H1 (cell line): ENCODE results near the gene FRMD5. TPM values are rescaled to one million over a fixed set of nuclear protein-coding genes. Genes with fewer than 3 reads are reported as not detected.

Source experiments
- CTCF ChIA-PET: fragments of 300-600 bp; sonication (Branson Sonifier 250); formaldehyde crosslinking; loops from one replicate; lab custom pipeline; 2021; ENCODE audit not compliant: partially characterized antibody; lab: Charles Lee
- POLR2A ChIA-PET: fragments of 300-600 bp; sonication (Branson Sonifier 250); formaldehyde crosslinking; loops from one replicate; lab custom pipeline; 2021; ENCODE audit warnings: inconsistent platforms; ENCODE audit not compliant: partially characterized antibody; lab: Charles Lee
- DNase-seq, 2 experiments: peaks; one replicate each; pipeline versions ENCODE4 v3.0.0 to v3.0.0-alpha.2; 2010 to 2022; ENCODE audit warnings: low spot score in 2 of 2, low read depth in 1 of 2, mixed read lengths in 1 of 2
- FAIRE-seq: peaks from 2 replicates; lab custom pipeline; 2011; peaks lifted over from hg19 to GRCh38; lab: Jason Lieb, UNC
- H2AFZ ChIP-seq: 2 replicates; pipeline ENCODE4 v1.8.1; 2012; ENCODE audit warnings: low read length, inconsistent platforms
- H2AK5ac ChIP-seq: 2 replicates; pipeline ENCODE4 v1.6.1; 2013; ENCODE audit warnings: low read depth, low read length
- H2BK120ac ChIP-seq: replicated peaks from 2 replicates; pipeline ENCODE3; 2013; ENCODE audit warnings: low read depth, low read length, inconsistent platforms
- H2BK12ac ChIP-seq: 2 replicates; pipeline ENCODE4 v1.6.1; 2013; ENCODE audit warnings: low read depth, low read length
- H2BK15ac ChIP-seq: 2 replicates; pipeline ENCODE4 v1.6.1; 2013; ENCODE audit warnings: low read length
- H2BK20ac ChIP-seq: 2 replicates; pipeline ENCODE4 v1.6.1; 2013; ENCODE audit warnings: low read length
- H2BK5ac ChIP-seq: 2 replicates; pipeline ENCODE4 v1.6.1; 2013; ENCODE audit warnings: low read depth, low read length
- H3K14ac ChIP-seq: 2 replicates; pipeline ENCODE4 v1.6.1; 2013; ENCODE audit warnings: inconsistent platforms; ENCODE audit not compliant: insufficient read length
- H3K18ac ChIP-seq: 2 replicates; pipeline ENCODE4 v1.6.1; 2013; ENCODE audit warnings: low read length; ENCODE audit errors: extremely low read depth
- H3K23ac ChIP-seq: 2 replicates; pipeline ENCODE4 v1.6.1; 2013; ENCODE audit warnings: inconsistent platforms; ENCODE audit not compliant: insufficient read length
- H3K23me2 ChIP-seq: 2 replicates; pipeline ENCODE4 v1.6.1; 2013; ENCODE audit warnings: low read depth, low read length
- H3K27ac ChIP-seq: 2 replicates; pipeline ENCODE4 v1.6.1; 2011; ENCODE audit warnings: low read depth, low read length, inconsistent platforms
- H3K27me3 ChIP-seq, 4 experiments: replicated peaks in 1 of 4; 1 replicate in 1 of 4; 2 replicates in 3 of 4; pipeline versions ENCODE4 v1.6.1 to v1.8.1; 2011 to 2013; ENCODE audit warnings: low read length in 3 of 4, mild to moderate bottlenecking in 3 of 4, inconsistent platforms in 2 of 4, mixed read lengths in 2 of 4, moderate library complexity in 1 of 4; ENCODE audit not compliant: control insufficient read depth in 3 of 4, insufficient read depth in 3 of 4; ENCODE audit errors: extremely low read depth in 1 of 4
- H3K36me3 ChIP-seq, 4 experiments: 2 replicates each; pipeline versions ENCODE4 v1.6.1 to v1.8.1; 2011 to 2013; ENCODE audit warnings: mild to moderate bottlenecking in 4 of 4, low read length in 3 of 4, moderate library complexity in 2 of 4, control low read depth in 1 of 4, inconsistent platforms in 1 of 4; ENCODE audit not compliant: insufficient read depth in 4 of 4, control insufficient read depth in 2 of 4
- H3K4ac ChIP-seq: replicated peaks from 2 replicates; pipeline ENCODE3; 2013; ENCODE audit warnings: low read length, low read depth, mixed read lengths, inconsistent platforms; ENCODE audit not compliant: insufficient read length
- H3K4me1 ChIP-seq, 4 experiments: replicated peaks in 1 of 4; 1 replicate in 1 of 4; 2 replicates in 3 of 4; pipeline versions ENCODE4 v1.6.1 to v1.8.1; 2011 to 2013; ENCODE audit warnings: low read length in 3 of 4, inconsistent platforms in 2 of 4, mixed read lengths in 1 of 4; ENCODE audit not compliant: insufficient read depth in 4 of 4, control insufficient read depth in 3 of 4
- H3K4me2 ChIP-seq, 2 experiments: 2 replicates each; pipeline versions ENCODE4 v1.6.1 to v1.8.1; 2011 to 2013; ENCODE audit warnings: low read depth in 2 of 2, low read length in 2 of 2, control low read depth in 1 of 2, inconsistent platforms in 1 of 2, mild to moderate bottlenecking in 1 of 2; ENCODE audit not compliant: insufficient read depth in 1 of 2
- H3K4me3 ChIP-seq, 4 experiments: fragments of 200-600, 300-600 bp in 1 of 4; sonication (generic), shearing (Covaris generic), sonication (Bioruptor Twin) in 1 of 4; 2 replicates each; pipeline versions ENCODE4 v1.5.1 to v1.8.1; 2011 to 2016; ENCODE audit warnings: low read length in 4 of 4, low read depth in 3 of 4, control low read depth in 2 of 4, inconsistent platforms in 2 of 4, mild to moderate bottlenecking in 2 of 4, mixed read lengths in 1 of 4, moderate library complexity in 1 of 4; ENCODE audit not compliant: insufficient read depth in 2 of 4; ENCODE audit errors: extremely low read depth in 1 of 4
- H3K56ac ChIP-seq: replicated peaks from 2 replicates; pipeline ENCODE3; 2013; ENCODE audit warnings: low read depth, mild to moderate bottlenecking, mixed read lengths, low read length, inconsistent platforms; ENCODE audit not compliant: insufficient read length
- H3K79me1 ChIP-seq: 2 replicates; pipeline ENCODE4 v1.6.1; 2013; ENCODE audit warnings: low read depth, low read length, control low read depth
- H3K79me2 ChIP-seq, 2 experiments: 2 replicates each; pipeline versions ENCODE4 v1.6.1 to v1.8.1; 2012 to 2013; ENCODE audit warnings: low read length in 2 of 2, mild to moderate bottlenecking in 2 of 2, inconsistent platforms in 1 of 2; ENCODE audit not compliant: insufficient read depth in 2 of 2, control insufficient read depth in 1 of 2
- H3K9ac ChIP-seq, 4 experiments: replicated peaks in 1 of 4; 1 replicate in 1 of 4; 2 replicates in 3 of 4; pipeline versions ENCODE4 v1.6.1 to v1.8.1; 2011 to 2013; ENCODE audit warnings: low read depth in 3 of 4, low read length in 3 of 4, control low read depth in 2 of 4, mild to moderate bottlenecking in 2 of 4, moderate library complexity in 2 of 4, inconsistent platforms in 1 of 4; ENCODE audit errors: extremely low read depth in 1 of 4
- H3K9me3 ChIP-seq, 2 experiments: 2 replicates each; pipeline versions ENCODE4 v1.6.1 to v1.8.1; 2012 to 2013; ENCODE audit warnings: mild to moderate bottlenecking in 2 of 2, moderate library complexity in 2 of 2, control low read depth in 1 of 2, inconsistent platforms in 1 of 2, low read depth in 1 of 2, low read length in 1 of 2, mixed read lengths in 1 of 2; ENCODE audit not compliant: insufficient read depth in 2 of 2
- H4K20me1 ChIP-seq, 2 experiments: replicated peaks in 1 of 2; 2 replicates each; pipeline versions ENCODE3 to v1.8.1; 2011 to 2013; ENCODE audit warnings: inconsistent platforms in 2 of 2, low read length in 2 of 2, mild to moderate bottlenecking in 1 of 2; ENCODE audit not compliant: insufficient read depth in 2 of 2, control insufficient read depth in 1 of 2
- H4K5ac ChIP-seq: 2 replicates; pipeline ENCODE4 v1.6.1; 2013; ENCODE audit warnings: low read length, low read depth, mixed read lengths, inconsistent platforms; ENCODE audit not compliant: insufficient read length
- H4K8ac ChIP-seq: 2 replicates; pipeline ENCODE4 v1.8.0; 2013; ENCODE audit warnings: mild to moderate bottlenecking, moderate library complexity, low read length, inconsistent platforms; ENCODE audit not compliant: insufficient read depth; ENCODE audit errors: extremely low read depth
- H4K91ac ChIP-seq: replicated peaks from 2 replicates; pipeline ENCODE3; 2013; ENCODE audit warnings: low read length, mixed read lengths, inconsistent platforms; ENCODE audit not compliant: insufficient read length
- BACH1 ChIP-seq: IDR thresholded peaks from 2 replicates; pipeline ENCODE4 v1.6.1; 2012; ENCODE audit warnings: low read length, improper control_type of control experiment
- BRCA1 ChIP-seq: IDR thresholded peaks from 2 replicates; pipeline ENCODE4 v1.6.1; 2012; ENCODE audit warnings: low read depth, low read length, improper control_type of control experiment
- CBX5 ChIP-seq: fragments of 300-800, 300-1000 bp; sonication (generic); IDR thresholded peaks from 2 replicates; pipeline ENCODE4 v1.7.1; 2016; ENCODE audit warnings: antibody characterized with exemption, low read length, low read depth
- GABPA ChIP-seq: IDR thresholded peaks from 2 replicates; pipeline ENCODE4 v1.6.1; 2011; ENCODE audit warnings: mild to moderate bottlenecking, low read length, moderate library complexity, borderline replicate concordance; ENCODE audit not compliant: insufficient read depth
- KDM4A ChIP-seq: IDR thresholded peaks from one replicate; pipeline ENCODE4 v1.7.1; 2012; ENCODE audit warnings: low read depth, mild to moderate bottlenecking, moderate library complexity, low read length, inconsistent platforms; ENCODE audit not compliant: severe bottlenecking
- RAD21 ChIP-seq, 2 experiments: IDR thresholded peaks in 1 of 2; conservative IDR thresholded peaks in 1 of 2; 2 replicates each; pipeline ENCODE4 v1.6.1; 2011; ENCODE audit warnings: low read depth in 2 of 2, low read length in 2 of 2, improper control_type of control experiment in 1 of 2, inconsistent platforms in 1 of 2, mild to moderate bottlenecking in 1 of 2, moderate library complexity in 1 of 2
- SP1 ChIP-seq: IDR thresholded peaks from 2 replicates; pipeline ENCODE4 v1.6.1; 2011; ENCODE audit warnings: low read depth, low read length
- WGBS, 2 experiments: shearing (Covaris generic) in 1 of 2; methylation state at CpG; one replicate each; pipeline versions ENCODE4 v1.1.6 to v1.1.7; 2013 to 2015; ENCODE audit warnings: low lambda C conversion rate in 2 of 2, mixed read lengths in 2 of 2, inconsistent platforms in 1 of 2, low coverage in 1 of 2, missing lambda C conversion rate in 1 of 2; ENCODE audit not compliant: insufficient replicate concordance in 2 of 2, insufficient coverage in 1 of 2, insufficient read length in 1 of 2; ENCODE audit errors: extremely low coverage in 1 of 2, missing lambda C conversion rate in 1 of 2; 5-methylcytosine and 5-hydroxymethylcytosine counted together
- polyA plus RNA-seq, 7 experiments: library from polyadenylated mRNA; depleted of rRNA in 3 of 7; stranded (reverse) in 5 of 7; unstranded in 2 of 7; fragments of >200 nt in 5 of 7; fragments of 200-250 nt in 2 of 7; gene quantifications; 1 replicate in 5 of 7; 2 replicates in 1 of 7; 4 replicates in 1 of 7; pipeline versions ENCODE4 v1.2.1 to v1.2.3, GENCODE V29; 2011 to 2013; ENCODE audit warnings: missing spikeins in 2 of 7, mixed read lengths in 2 of 7
- total RNA-seq: library from RNA; stranded (reverse); fragmentation: NEBNext Ultra II Directional; extraction: Animal tissue kit (Norgen Biotek cat#: 25700); gene quantifications from 2 replicates; pipeline ENCODE4 v1.2.1, GENCODE V29; 2021

Gene FRMD5
- total and polyA plus RNA-seq, 2 of the 8 experiments (the other 6 are each of a cell fraction or from before 2014, with no cell fraction given), result 10.1 to 12.6 TPM

- Histone ChIP-seq H2BK120ac (no peak overlapping the region), H3K23me2 (0 out of 2 replicates have a peak, but pooled peaks cover 3% of the 10 kb centered on the region), H3K79me1 (no peaks in the 10 kb centered on the region), H3K27me3 (no peaks in the 10 kb centered on the region), H4K8ac (no peak overlapping the region), H2AK5ac (no peak overlapping the region), H3K56ac (no peak overlapping the region), H3K14ac (no peak overlapping the region), H3K4me3 (no peak overlapping the region), H4K5ac (no peak overlapping the region), H4K20me1 (no peaks in the 10 kb centered on the region), H3K18ac (no peak overlapping the region), H3K4me1 (peaks cover 0 to 2% (median 0%) of the 10 kb centered on the region in 4 experiments; a peak in 2 of 7 replicates), H3K36me3 (no peaks in the 10 kb centered on the region), H3K23ac (no peak overlapping the region), H3K4me2 (no peak overlapping the region), H2BK20ac (no peak overlapping the region), H3K79me2 (no peaks in the 10 kb centered on the region), H3K9ac (no peak overlapping the region), H2AFZ (no peak overlapping the region), H2BK12ac (no peak overlapping the region), H2BK5ac (no peak overlapping the region), H3K27ac (no peak overlapping the region)
- FAIRE-seq, result no peak
- CTCF ChIA-PET, result interaction anchor here (0.9 kb wide), 2 partner anchors 13 to 328 kb away, joined by 3 to 4 read pairs; no protein-coding TSS in a partner anchor
- 83% methylated on average over 3 of the region's 3 CpGs; no CpG with 5 or more reads in 1 of the 2 experiments for WGBS, 2 experiments
- DNase-seq, result no peak
- TF ChIP-seq CBX5 (no peak), SP1 (no peak), KDM4A (no peak), BRCA1 (no peak), BACH1 (no peak), GABPA (no peak), RAD21 (IDR thresholded peaks at IDR 0.05 in 1 of 2, conservative IDR thresholded peaks at IDR 0.05 in 1 of 2; ENCODE audit: low read depth in 2 of 2, low read length in 2 of 2) (no peak)
- TF ChIP-seq, all 59 proteins: peak for 0
- H2BK15ac ChIP-seq, result no peak overlapping the region
- POLR2A ChIA-PET, result no interaction called here
- H3K4ac ChIP-seq, result no peak overlapping the region
- H4K91ac ChIP-seq, result no peak overlapping the region
- H3K9me3 ChIP-seq, result no peaks in the 10 kb centered on the region
Observed at GRCh38 chr15:44199393-44199792, 4.3 kb upstream of the FRMD5 start.
